B cell (primary cell): Measurements from ENCODE around the gene OSBPL1A.

Experiments used
- CTCF ChIP-seq: fragments of 200-600 bp; IDR thresholded peaks from one replicate; pipeline ENCODE4 v1.8.0; 2022; ENCODE audit warnings: antibody characterized with exemption, mild to moderate bottlenecking
- EZH2 ChIP-seq: IDR thresholded peaks from 2 replicates; pipeline ENCODE4 v1.6.1; 2012; ENCODE audit warnings: borderline replicate concordance, low read depth, mild to moderate bottlenecking, moderate library complexity, low read length; ENCODE audit not compliant: insufficient read depth, poor library complexity, severe bottlenecking

- TF ChIP-seq CTCF (no peak), EZH2 (no peak)
Observed at GRCh38 chr18:24436939-24437338, 39.3 kb upstream of the OSBPL1A start.
